Esophagus mucosa (tissue), 1 donor: ENCODE data around the gene ADAM12. TPM values are rescaled to one million over a fixed set of nuclear protein-coding genes. Genes with fewer than 3 reads are reported as not detected.
A peak's percentile ranks its signal among the peaks of the same experiment; 100 is the strongest.

Experiments
- ATAC-seq: fragments of 200-7000 bp; cut with Tn5 transposase; one replicate; pipeline ENCODE4 v1.9.1; 2020
- total RNA-seq: library from RNA; stranded (reverse); gene quantifications from one replicate; pipeline ENCODE4 v1.2.4, GENCODE V29; 2023
- donor health status: DM: yes; HTN: yes; CAD: no.

The ADAM12 gene
- total RNA-seq, 1 donor from 2014 or later, result 0.64 TPM

- no peak for ATAC-seq
These were observed 250.6 kb downstream of the ADAM12 start for GRCh38 chr10:126137562-126138221.

GRCh38 chr10:126135941-126136595 is 252.2 kb downstream of the ADAM12 start:
- no peak for ATAC-seq

GRCh38 chr10:126135177-126135576 is 253.1 kb downstream of the ADAM12 start:
- ATAC-seq, result no peak

- peak; percentile 18 for ATAC-seq
These were observed 254.2 kb downstream of the ADAM12 start for GRCh38 chr10:126133906-126134656.

GRCh38 chr10:126133082-126133620 is 255.1 kb downstream of the ADAM12 start:
- ATAC-seq, result no peak

- no peak for ATAC-seq
These were observed 256.9 kb downstream of the ADAM12 start for GRCh38 chr10:126131341-126131740.

GRCh38 chr10:126130271-126130710 is 258.0 kb downstream of the ADAM12 start:
- ATAC-seq, result no peak

GRCh38 chr10:126129026-126129425 is 259.3 kb downstream of the ADAM12 start:
- no peak for ATAC-seq

- ATAC-seq, result no peak
These were observed 259.7 kb downstream of the ADAM12 start for GRCh38 chr10:126128581-126128980.

- ATAC-seq, result no peak
These were observed 260.7 kb downstream of the ADAM12 start for GRCh38 chr10:126127481-126128029.

- no peak for ATAC-seq
These were observed 261.4 kb downstream of the ADAM12 start for GRCh38 chr10:126126866-126127265.

- ATAC-seq, result no peak
These were observed 262.3 kb downstream of the ADAM12 start for GRCh38 chr10:126126023-126126422.

GRCh38 chr10:126124668-126125349 is 263.5 kb downstream of the ADAM12 start:
- no peak for ATAC-seq

- no peak for ATAC-seq
These were observed 264.2 kb downstream of the ADAM12 start for GRCh38 chr10:126124046-126124445.

- ATAC-seq, result no peak
These were observed 264.8 kb downstream of the ADAM12 start for GRCh38 chr10:126123466-126123865.

GRCh38 chr10:126122881-126123280 is 265.4 kb downstream of the ADAM12 start:
- ATAC-seq, result no peak

GRCh38 chr10:126119599-126119998 is 268.7 kb downstream of the ADAM12 start:
- no peak for ATAC-seq

GRCh38 chr10:126118476-126118875 is 269.8 kb downstream of the ADAM12 start:
- no peak for ATAC-seq

GRCh38 chr10:126117196-126117595 is 271.1 kb downstream of the ADAM12 start:
- no peak for ATAC-seq

GRCh38 chr10:126115886-126116285 is 272.4 kb downstream of the ADAM12 start:
- ATAC-seq, result no peak

GRCh38 chr10:126114884-126115555 is 273.3 kb downstream of the ADAM12 start:
- no peak for ATAC-seq

- ATAC-seq, result no peak
These were observed 276.8 kb downstream of the ADAM12 start for GRCh38 chr10:126111516-126111915.
